WTC11 (cell line): ENCODE measurements around the gene DCHS2. TPM values are rescaled to one million over a fixed set of nuclear protein-coding genes. Genes with fewer than 3 reads are reported as not detected.

ENCODE experiments used
- ATAC-seq: fragments of 200-7000 bp; cut with Tn5 transposase; 2 replicates; pipeline ENCODE4 v1.10.0; 2021; ENCODE audit warnings: mild to moderate bottlenecking, moderate library complexity
- CTCF ChIA-PET: fragments of 300-600 bp; sonication (Branson Sonifier 250); formaldehyde crosslinking; loops from one replicate; lab custom pipeline; 2021; ENCODE audit warnings: antibody characterized with exemption; lab: Charles Lee
- POLR2A ChIA-PET: fragments of 350-600 bp; sonication (Branson Sonifier 250); formaldehyde crosslinking; loops from one replicate; lab custom pipeline; 2021; ENCODE audit warnings: antibody characterized with exemption; lab: Charles Lee
- DNase-seq: peaks from one replicate; pipeline ENCODE4 v3.0.0; 2021; ENCODE audit warnings: low spot score
- H3K27ac Mint-ChIP-seq: 2 replicates; pipeline ENCODE4 v1.8.0; 2021; ENCODE audit warnings: mixed read lengths
- H3K27me3 Mint-ChIP-seq: 2 replicates; pipeline ENCODE4 v1.8.0; 2021; ENCODE audit warnings: low read depth, mild to moderate bottlenecking, moderate library complexity, mixed read lengths
- H3K36me3 Mint-ChIP-seq: 2 replicates; pipeline ENCODE4 v1.8.0; 2021; ENCODE audit warnings: mixed read lengths
- H3K4me1 Mint-ChIP-seq: 2 replicates; pipeline ENCODE4 v1.8.0; 2022; ENCODE audit warnings: mixed read lengths
- H3K4me3 Mint-ChIP-seq: 2 replicates; pipeline ENCODE4 v1.8.0; 2021; ENCODE audit warnings: mild to moderate bottlenecking, moderate library complexity, mixed read lengths
- H3K9me3 Mint-ChIP-seq: 2 replicates; pipeline ENCODE4 v1.8.0; 2021; ENCODE audit warnings: mixed read lengths
- ATF1 ChIP-seq: sonication (generic); formaldehyde crosslinking; IDR thresholded peaks from 2 replicates; pipeline ENCODE4 v1.8.1; 2023; ENCODE audit warnings: mild to moderate bottlenecking, moderate library complexity, missing genetic modification reagents
- CREB1 ChIP-seq: sonication (generic); formaldehyde crosslinking; IDR thresholded peaks from 2 replicates; pipeline ENCODE4 v1.8.0; 2023; ENCODE audit warnings: mild to moderate bottlenecking, missing genetic modification reagents
- CREM ChIP-seq: sonication (generic); formaldehyde crosslinking; IDR thresholded peaks from 2 replicates; pipeline ENCODE4 v1.8.1; 2022; ENCODE audit warnings: mild to moderate bottlenecking, missing genetic modification reagents, moderate library complexity
- E2F4 ChIP-seq: sonication (generic); formaldehyde crosslinking; IDR thresholded peaks from 2 replicates; pipeline ENCODE4 v1.8.1; 2022; ENCODE audit warnings: low read depth, mild to moderate bottlenecking, moderate library complexity, missing genetic modification reagents, borderline replicate concordance
- ELF4 ChIP-seq: sonication (generic); formaldehyde crosslinking; IDR thresholded peaks from 2 replicates; pipeline ENCODE4 v1.8.1; 2022; ENCODE audit warnings: low read depth, mild to moderate bottlenecking, moderate library complexity, missing genetic modification reagents
- ESRRA ChIP-seq: sonication (generic); formaldehyde crosslinking; IDR thresholded peaks from 2 replicates; pipeline ENCODE4 v1.8.1; 2022; ENCODE audit warnings: mild to moderate bottlenecking, missing genetic modification reagents, borderline replicate concordance
- ETV6 ChIP-seq: sonication (generic); formaldehyde crosslinking; IDR thresholded peaks from 2 replicates; pipeline ENCODE4 v1.8.1; 2022; ENCODE audit warnings: mild to moderate bottlenecking, missing genetic modification reagents
- FOXP1 ChIP-seq: sonication (generic); formaldehyde crosslinking; IDR thresholded peaks from 2 replicates; pipeline ENCODE4 v1.8.0; 2022; ENCODE audit warnings: missing genetic modification reagents, mild to moderate bottlenecking, moderate library complexity, borderline replicate concordance
- IRF2 ChIP-seq: sonication (generic); formaldehyde crosslinking; IDR thresholded peaks from 2 replicates; pipeline ENCODE4 v1.8.0; 2022; ENCODE audit warnings: low read depth, missing genetic modification reagents, borderline replicate concordance
- NR3C1 ChIP-seq: sonication (generic); formaldehyde crosslinking; conservative IDR thresholded peaks from 2 replicates; pipeline ENCODE4 v1.8.1; 2023; ENCODE audit warnings: low read depth, mild to moderate bottlenecking, missing genetic modification reagents
- SOX15 ChIP-seq: fragments of 250-450 bp; sonication (Bioruptor Pico); IDR thresholded peaks from 2 replicates; pipeline ENCODE4 v1.9.0; 2021; ENCODE audit warnings: mild to moderate bottlenecking
- TCF7 ChIP-seq: sonication (generic); formaldehyde crosslinking; IDR thresholded peaks from 2 replicates; pipeline ENCODE4 v1.8.0; 2022; ENCODE audit warnings: mild to moderate bottlenecking, low read depth, missing genetic modification reagents, moderate library complexity
- TP53 ChIP-seq: sonication (generic); formaldehyde crosslinking; IDR thresholded peaks from 2 replicates; pipeline ENCODE4 v1.8.1; 2023; ENCODE audit warnings: mild to moderate bottlenecking, missing genetic modification reagents
- USF1 ChIP-seq: sonication (generic); formaldehyde crosslinking; IDR thresholded peaks from 2 replicates; pipeline ENCODE4 v1.8.0; 2022; ENCODE audit warnings: mild to moderate bottlenecking, missing genetic modification reagents
- ZNF219 ChIP-seq: sonication (generic); formaldehyde crosslinking; IDR thresholded peaks from 2 replicates; pipeline ENCODE4 v1.8.0; 2023; ENCODE audit warnings: missing genetic modification reagents, mild to moderate bottlenecking, borderline replicate concordance
- ZNF396 ChIP-seq: fragments of 250-450 bp; sonication (Bioruptor Pico); IDR thresholded peaks from 2 replicates; pipeline ENCODE4 v1.8.0; 2021; ENCODE audit warnings: mild to moderate bottlenecking, moderate library complexity, borderline replicate concordance
- total RNA-seq: library from RNA; stranded (reverse); gene quantifications from 3 replicates; pipeline ENCODE4 v1.2.3, GENCODE V29; 2021
- TF ChIP-seq, protein P1 (sequence below): fragments of 200-600 bp; IDR thresholded peaks from 2 replicates; pipeline ENCODE4 v1.8.0; 2022; ENCODE audit warnings: antibody characterized with exemption
- TF ChIP-seq, protein P2 (sequence below): sonication (generic); formaldehyde crosslinking; IDR thresholded peaks from 2 replicates; pipeline ENCODE4 v1.8.1; 2022; ENCODE audit warnings: mild to moderate bottlenecking, missing genetic modification reagents, moderate library complexity, borderline replicate concordance
- TF ChIP-seq, protein P3 (sequence below): sonication (generic); formaldehyde crosslinking; IDR thresholded peaks from 2 replicates; pipeline ENCODE4 v1.8.0; 2022; ENCODE audit warnings: missing genetic modification reagents
- TF ChIP-seq, protein P4 (sequence below): sonication (generic); formaldehyde crosslinking; IDR thresholded peaks from 2 replicates; pipeline ENCODE4 v1.8.1; 2022; ENCODE audit warnings: low read depth, missing genetic modification reagents, borderline replicate concordance

DCHS2 gene
- total RNA-seq, 1 experiment from 2014 or later: 1.3 TPM

DNA sequence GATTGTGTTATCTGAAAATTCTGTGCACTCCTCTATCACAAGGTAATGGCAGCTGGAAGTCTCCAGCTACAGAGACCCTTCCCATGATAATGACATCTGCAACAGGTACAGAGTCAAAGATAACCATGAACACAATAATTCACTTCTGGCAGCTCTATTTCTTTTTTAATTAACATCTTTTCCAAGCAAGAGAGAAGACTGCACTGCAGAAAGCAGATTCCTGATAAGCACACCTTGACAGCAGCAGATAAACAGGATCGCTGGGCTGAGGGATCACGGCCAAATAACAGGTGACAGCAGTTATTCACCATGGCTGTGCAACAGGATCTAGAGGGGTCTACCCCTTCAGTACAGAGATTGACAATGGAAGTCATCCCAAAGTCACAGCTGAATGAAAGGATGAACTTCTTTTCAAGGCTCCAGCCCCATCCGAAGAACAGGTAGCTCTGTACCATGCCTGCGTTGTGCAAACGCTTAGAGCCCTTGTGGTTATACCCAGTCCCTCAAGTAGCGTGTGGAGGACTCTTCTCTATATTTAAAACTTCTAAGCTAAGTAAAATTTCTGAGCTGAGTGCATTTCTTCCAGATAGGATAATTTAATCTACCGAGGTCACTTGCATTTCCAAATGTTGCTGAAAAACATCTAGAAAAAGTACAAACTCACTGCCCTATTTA, 66.7 kb downstream of the DCHS2 start:
- POLR2A ChIA-PET: no interaction called here
- Mint-ChIP-seq H3K4me1 (no peaks in the 10 kb centered on the region), H3K36me3 (no peaks in the 10 kb centered on the region), H3K27me3 (no peaks in the 10 kb centered on the region; the same call in 1 of the 2 replicates), H3K9me3 (no peaks in the 10 kb centered on the region), H3K4me3 (no peak overlapping the region), H3K27ac (no peak overlapping the region)
- ATAC-seq: no peak
- TF ChIP-seq NR3C1 (no peak), IRF2 (CRISPR knock-in tag) (no peak), USF1 (no peak), TP53 (CRISPR knock-in tag) (no peak), ATF1 (no peak), ZNF396 (CRISPR knock-in tag) (no peak), ESRRA (CRISPR knock-in tag) (no peak), CREB1 (CRISPR knock-in tag) (no peak), CREM (CRISPR knock-in tag) (no peak)
- TF ChIP-seq, protein P1, sequence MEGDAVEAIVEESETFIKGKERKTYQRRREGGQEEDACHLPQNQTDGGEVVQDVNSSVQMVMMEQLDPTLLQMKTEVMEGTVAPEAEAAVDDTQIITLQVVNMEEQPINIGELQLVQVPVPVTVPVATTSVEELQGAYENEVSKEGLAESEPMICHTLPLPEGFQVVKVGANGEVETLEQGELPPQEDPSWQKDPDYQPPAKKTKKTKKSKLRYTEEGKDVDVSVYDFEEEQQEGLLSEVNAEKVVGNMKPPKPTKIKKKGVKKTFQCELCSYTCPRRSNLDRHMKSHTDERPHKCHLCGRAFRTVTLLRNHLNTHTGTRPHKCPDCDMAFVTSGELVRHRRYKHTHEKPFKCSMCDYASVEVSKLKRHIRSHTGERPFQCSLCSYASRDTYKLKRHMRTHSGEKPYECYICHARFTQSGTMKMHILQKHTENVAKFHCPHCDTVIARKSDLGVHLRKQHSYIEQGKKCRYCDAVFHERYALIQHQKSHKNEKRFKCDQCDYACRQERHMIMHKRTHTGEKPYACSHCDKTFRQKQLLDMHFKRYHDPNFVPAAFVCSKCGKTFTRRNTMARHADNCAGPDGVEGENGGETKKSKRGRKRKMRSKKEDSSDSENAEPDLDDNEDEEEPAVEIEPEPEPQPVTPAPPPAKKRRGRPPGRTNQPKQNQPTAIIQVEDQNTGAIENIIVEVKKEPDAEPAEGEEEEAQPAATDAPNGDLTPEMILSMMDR: no peak
- TF ChIP-seq, protein P2, sequence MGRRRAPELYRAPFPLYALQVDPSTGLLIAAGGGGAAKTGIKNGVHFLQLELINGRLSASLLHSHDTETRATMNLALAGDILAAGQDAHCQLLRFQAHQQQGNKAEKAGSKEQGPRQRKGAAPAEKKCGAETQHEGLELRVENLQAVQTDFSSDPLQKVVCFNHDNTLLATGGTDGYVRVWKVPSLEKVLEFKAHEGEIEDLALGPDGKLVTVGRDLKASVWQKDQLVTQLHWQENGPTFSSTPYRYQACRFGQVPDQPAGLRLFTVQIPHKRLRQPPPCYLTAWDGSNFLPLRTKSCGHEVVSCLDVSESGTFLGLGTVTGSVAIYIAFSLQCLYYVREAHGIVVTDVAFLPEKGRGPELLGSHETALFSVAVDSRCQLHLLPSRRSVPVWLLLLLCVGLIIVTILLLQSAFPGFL (CRISPR knock-in tag): no peak
- DNase-seq: no peak
- CTCF ChIA-PET: interaction anchor here (1.0 to 1.8 kb wide), 2 partner anchors 9 to 82 kb away, joined by 3 to 5 read pairs; no protein-coding TSS in a partner anchor

DNA sequence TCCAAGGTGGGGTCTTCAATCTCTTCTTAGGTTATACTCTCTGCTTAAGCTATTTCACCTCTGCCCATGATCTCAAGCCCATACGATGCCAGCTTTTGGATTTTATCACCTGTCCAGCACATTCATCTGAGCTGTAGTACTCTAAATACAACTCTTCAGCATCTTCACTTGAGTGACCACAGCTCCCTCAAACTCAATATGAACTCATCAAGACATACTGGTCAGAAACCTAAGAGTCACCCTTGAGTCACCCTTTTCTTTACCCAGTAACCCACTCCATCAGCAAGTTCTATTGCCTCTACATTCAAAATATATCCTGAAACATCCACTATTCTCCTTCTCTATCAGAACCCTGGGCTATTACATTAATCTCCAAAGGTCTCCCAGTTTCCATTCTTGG, 69.4 kb downstream of the DCHS2 start:
- ChIA-PET POLR2A (no interaction called here), CTCF (no interaction called here)
- peaks cover 10% of the 10 kb centered on the region for H3K27me3 Mint-ChIP-seq
- DNase-seq: no peak
- H3K9me3 Mint-ChIP-seq: no peaks in the 10 kb centered on the region
- TF ChIP-seq ZNF219 (CRISPR knock-in tag): no peak
- no peak for ATAC-seq
- H3K36me3 Mint-ChIP-seq: no peaks in the 10 kb centered on the region
- no peak overlapping the region for H3K4me3 Mint-ChIP-seq
- peaks cover 4% of the 10 kb centered on the region; the same call in 1 of the 2 replicates for H3K4me1 Mint-ChIP-seq
- H3K27ac Mint-ChIP-seq: no peak overlapping the region

GRCh38 chr4:154421618-154422017, 70.0 kb downstream of the DCHS2 start:
- Mint-ChIP-seq H3K4me1 (peaks cover 4% of the 10 kb centered on the region; the same call in 1 of the 2 replicates), H3K4me3 (no peak overlapping the region), H3K9me3 (no peaks in the 10 kb centered on the region), H3K27me3 (peaks cover 16% of the 10 kb centered on the region), H3K36me3 (no peaks in the 10 kb centered on the region), H3K27ac (no peak overlapping the region)
- CTCF ChIA-PET: no interaction called here
- POLR2A ChIA-PET: no interaction called here
- ATAC-seq (no peak), DNase-seq (no peak)
- TF ChIP-seq, protein P3, sequence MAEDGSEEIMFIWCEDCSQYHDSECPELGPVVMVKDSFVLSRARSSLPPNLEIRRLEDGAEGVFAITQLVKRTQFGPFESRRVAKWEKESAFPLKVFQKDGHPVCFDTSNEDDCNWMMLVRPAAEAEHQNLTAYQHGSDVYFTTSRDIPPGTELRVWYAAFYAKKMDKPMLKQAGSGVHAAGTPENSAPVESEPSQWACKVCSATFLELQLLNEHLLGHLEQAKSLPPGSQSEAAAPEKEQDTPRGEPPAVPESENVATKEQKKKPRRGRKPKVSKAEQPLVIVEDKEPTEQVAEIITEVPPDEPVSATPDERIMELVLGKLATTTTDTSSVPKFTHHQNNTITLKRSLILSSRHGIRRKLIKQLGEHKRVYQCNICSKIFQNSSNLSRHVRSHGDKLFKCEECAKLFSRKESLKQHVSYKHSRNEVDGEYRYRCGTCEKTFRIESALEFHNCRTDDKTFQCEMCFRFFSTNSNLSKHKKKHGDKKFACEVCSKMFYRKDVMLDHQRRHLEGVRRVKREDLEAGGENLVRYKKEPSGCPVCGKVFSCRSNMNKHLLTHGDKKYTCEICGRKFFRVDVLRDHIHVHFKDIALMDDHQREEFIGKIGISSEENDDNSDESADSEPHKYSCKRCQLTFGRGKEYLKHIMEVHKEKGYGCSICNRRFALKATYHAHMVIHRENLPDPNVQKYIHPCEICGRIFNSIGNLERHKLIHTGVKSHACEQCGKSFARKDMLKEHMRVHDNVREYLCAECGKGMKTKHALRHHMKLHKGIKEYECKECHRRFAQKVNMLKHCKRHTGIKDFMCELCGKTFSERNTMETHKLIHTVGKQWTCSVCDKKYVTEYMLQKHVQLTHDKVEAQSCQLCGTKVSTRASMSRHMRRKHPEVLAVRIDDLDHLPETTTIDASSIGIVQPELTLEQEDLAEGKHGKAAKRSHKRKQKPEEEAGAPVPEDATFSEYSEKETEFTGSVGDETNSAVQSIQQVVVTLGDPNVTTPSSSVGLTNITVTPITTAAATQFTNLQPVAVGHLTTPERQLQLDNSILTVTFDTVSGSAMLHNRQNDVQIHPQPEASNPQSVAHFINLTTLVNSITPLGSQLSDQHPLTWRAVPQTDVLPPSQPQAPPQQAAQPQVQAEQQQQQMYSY (CRISPR knock-in tag): no peak
- no peak for TF ChIP-seq ETV6 (CRISPR knock-in tag)
- no peak for TF ChIP-seq E2F4 (CRISPR knock-in tag)
- TF ChIP-seq, protein P4, sequence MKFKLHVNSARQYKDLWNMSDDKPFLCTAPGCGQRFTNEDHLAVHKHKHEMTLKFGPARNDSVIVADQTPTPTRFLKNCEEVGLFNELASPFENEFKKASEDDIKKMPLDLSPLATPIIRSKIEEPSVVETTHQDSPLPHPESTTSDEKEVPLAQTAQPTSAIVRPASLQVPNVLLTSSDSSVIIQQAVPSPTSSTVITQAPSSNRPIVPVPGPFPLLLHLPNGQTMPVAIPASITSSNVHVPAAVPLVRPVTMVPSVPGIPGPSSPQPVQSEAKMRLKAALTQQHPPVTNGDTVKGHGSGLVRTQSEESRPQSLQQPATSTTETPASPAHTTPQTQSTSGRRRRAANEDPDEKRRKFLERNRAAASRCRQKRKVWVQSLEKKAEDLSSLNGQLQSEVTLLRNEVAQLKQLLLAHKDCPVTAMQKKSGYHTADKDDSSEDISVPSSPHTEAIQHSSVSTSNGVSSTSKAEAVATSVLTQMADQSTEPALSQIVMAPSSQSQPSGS: no peak
- TF ChIP-seq ELF4: no peak
- no peak for TF ChIP-seq SOX15
- TF ChIP-seq USF1: no peak
- TF ChIP-seq FOXP1: no peak
- no peak for TF ChIP-seq ATF1
- TF ChIP-seq TCF7 (CRISPR knock-in tag): no peak
